ENCODE data around the gene ABRACL. TPM values are rescaled to one million over a fixed set of nuclear protein-coding genes. Genes with fewer than 3 reads are reported as not detected.
"Not testable (repeated sequence)": the region's sequence is repeated elsewhere in the genome, so short reads cannot be mapped to it uniquely, and the experiment has no call there.

ABRACL gene, protein sequence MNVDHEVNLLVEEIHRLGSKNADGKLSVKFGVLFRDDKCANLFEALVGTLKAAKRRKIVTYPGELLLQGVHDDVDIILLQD
- total RNA-seq (2014; rRNA removed; shearing (Covaris generic)): 33.6 and 36.2 TPM in 2 replicates

DNA sequence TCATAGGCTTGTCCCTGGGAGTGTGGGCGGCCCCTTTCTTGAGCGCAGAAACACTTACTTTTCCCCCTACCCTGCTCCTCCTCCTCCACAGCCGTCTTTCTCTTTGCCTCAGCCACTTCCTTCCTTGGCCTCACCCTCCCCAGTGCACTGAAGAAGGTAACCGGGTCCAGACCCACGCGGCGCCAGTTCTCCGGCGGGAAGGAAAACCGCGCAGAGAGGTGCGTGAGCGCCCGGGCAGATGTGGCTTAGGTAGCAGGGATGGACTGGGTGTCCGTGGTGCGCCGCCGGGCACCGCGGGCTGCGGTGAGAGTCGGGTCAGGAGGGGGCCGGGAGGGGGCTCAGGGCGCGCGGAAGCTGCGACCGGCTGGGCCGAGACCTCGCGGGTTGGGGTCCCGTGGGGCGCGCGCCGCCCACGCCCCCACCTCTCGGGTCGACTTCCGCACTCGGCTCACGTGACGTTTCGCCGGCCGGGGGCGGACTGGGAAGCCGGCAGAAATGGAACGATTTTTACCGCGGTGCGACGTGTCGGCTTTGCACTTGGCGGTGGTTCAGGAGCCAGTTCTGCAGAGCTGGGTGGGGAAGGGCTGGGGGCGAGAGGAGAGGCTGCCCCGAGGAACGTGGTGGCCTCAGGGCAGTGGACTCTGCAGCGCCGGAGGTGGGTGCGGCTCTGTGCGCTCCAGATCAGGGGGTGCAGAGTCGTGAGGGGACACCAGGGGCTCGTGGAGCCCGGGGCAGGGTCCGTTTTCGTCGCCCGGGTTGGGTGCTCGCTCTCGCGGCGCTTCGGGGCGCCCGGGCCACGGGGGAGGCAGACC is at the start of gene ABRACL:
Gene ABRACL, plus strand, starts transcription at position 88 of the 812 bp plus-strand sequence. CDS start 5,416 bp downstream, outside the sequence.
- Histone ChIP-seq H3K9me3 (replicated peaks) (no peaks in the 10 kb centered on the region), H3K27me3 (replicated peaks) (no peaks in the 10 kb centered on the region), H3K27ac (peak within 1 kb of the TSS; percentile 31; the same call in 1 of the 2 replicates), H3K36me3 (peaks cover 9% of the 10 kb centered on the region), H3K4me3 (peak within 1 kb of the TSS; percentile 73), H3K4me1 (replicated peaks) (peaks cover 9% of the 10 kb centered on the region; the same call in 1 of the 2 replicates)
- DNase-seq (ENCODE audit: low read depth in 1 of 2, low spot score in 2 of 2): peak; percentile 51 to 54

- Histone ChIP-seq H3K4me3 (no peak overlapping the region), H3K27ac (no peak overlapping the region), H3K4me1 (replicated peaks) (peaks cover 7% of the 10 kb centered on the region), H3K27me3 (replicated peaks) (no peaks in the 10 kb centered on the region), H3K9me3 (replicated peaks) (no peaks in the 10 kb centered on the region), H3K36me3 (no peaks in the 10 kb centered on the region)
- no peak for DNase-seq (ENCODE audit: low read depth in 1 of 2, low spot score in 2 of 2)
These were observed 49.2 kb upstream of the ABRACL start for GRCh38 chr6:138979365-138979764.

GRCh38 chr6:138979813-138980668 is 48.5 kb upstream of the ABRACL start:
- Histone ChIP-seq H3K9me3 (replicated peaks) (no peaks in the 10 kb centered on the region), H3K4me1 (replicated peaks) (peaks cover 8% of the 10 kb centered on the region), H3K27ac (no peak overlapping the region), H3K4me3 (no peak overlapping the region), H3K27me3 (replicated peaks) (no peaks in the 10 kb centered on the region), H3K36me3 (no peaks in the 10 kb centered on the region)
- DNase-seq (ENCODE audit: low read depth in 1 of 2, low spot score in 2 of 2): no peak

GRCh38 chr6:138981416-138981815 is 47.1 kb upstream of the ABRACL start:
- Histone ChIP-seq H3K27me3 (replicated peaks) (no peaks in the 10 kb centered on the region), H3K27ac (no peak overlapping the region), H3K4me3 (no peak overlapping the region), H3K9me3 (replicated peaks) (no peaks in the 10 kb centered on the region), H3K4me1 (replicated peaks) (peaks cover 15% of the 10 kb centered on the region), H3K36me3 (no peaks in the 10 kb centered on the region)
- no peak for DNase-seq (ENCODE audit: low read depth in 1 of 2, low spot score in 2 of 2)

DNA sequence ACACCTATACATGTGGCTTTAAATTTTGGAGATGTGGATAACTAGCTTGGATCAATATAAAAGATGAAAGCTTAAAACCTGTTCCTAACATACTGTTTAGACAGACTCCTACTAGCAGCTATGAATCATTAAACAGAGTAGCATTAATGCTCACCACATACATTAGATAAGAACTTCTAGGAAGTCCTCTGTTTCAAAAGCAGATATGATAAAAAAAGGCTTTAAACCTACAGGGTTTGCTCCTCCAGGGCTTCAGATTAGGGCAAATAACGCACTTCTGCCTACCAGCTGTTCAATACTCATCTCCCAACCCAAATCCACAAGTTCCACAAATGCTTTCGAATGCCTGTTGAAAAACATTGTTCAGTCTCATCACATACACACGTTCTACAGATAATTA is 42.0 kb upstream of the ABRACL start:
- H3K9me3 ChIP-seq (replicated peaks): no peaks in the 10 kb centered on the region
- H3K27ac ChIP-seq: no peak overlapping the region
- peak overlapping the region; percentile 93 for H3K4me3 ChIP-seq
- DNase-seq (ENCODE audit: low read depth in 1 of 2, low spot score in 2 of 2): peak in 1 of 2 experiments; percentile 15
- H3K27me3 ChIP-seq (replicated peaks): no peaks in the 10 kb centered on the region
- H3K36me3 ChIP-seq: peaks cover 8% of the 10 kb centered on the region
- peaks cover 24% of the 10 kb centered on the region for H3K4me1 ChIP-seq (replicated peaks)

DNA sequence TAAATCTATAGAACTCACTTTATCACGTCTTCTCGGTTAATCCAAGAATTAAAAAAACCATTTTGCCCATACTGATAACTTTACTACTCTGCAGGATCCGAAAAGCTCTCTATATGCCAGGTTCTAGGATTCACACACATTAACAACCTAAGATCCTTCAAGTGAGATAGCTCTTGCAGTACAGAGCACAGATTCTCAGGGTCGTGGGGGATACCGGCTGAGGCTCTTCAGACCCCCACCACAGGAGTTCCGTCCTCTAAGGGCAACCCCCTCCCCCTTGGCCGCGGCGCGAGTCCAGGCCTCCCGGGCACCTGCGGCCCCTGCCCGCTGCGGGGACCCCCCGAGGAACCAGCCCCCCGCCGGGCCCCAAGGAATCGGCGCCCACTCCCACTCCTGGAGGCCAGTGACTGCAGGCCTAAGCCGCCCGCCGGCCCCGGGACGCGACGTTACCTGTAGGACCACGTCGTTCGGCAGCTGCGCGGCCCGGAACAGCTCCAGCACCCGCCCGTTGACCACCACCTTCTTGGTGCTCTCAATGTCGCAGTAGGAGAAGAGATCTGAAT is 41.4 kb upstream of the ABRACL start:
- Histone ChIP-seq H3K36me3 (peaks cover 8% of the 10 kb centered on the region), H3K9me3 (replicated peaks) (no peaks in the 10 kb centered on the region), H3K27ac (peak overlapping the region; percentile 89; the same call in 1 of the 2 replicates), H3K27me3 (replicated peaks) (no peaks in the 10 kb centered on the region), H3K4me3 (peak overlapping the region; percentile 93), H3K4me1 (replicated peaks) (peaks cover 24% of the 10 kb centered on the region)
- no peak for DNase-seq (ENCODE audit: low read depth in 1 of 2, low spot score in 2 of 2)

DNA sequence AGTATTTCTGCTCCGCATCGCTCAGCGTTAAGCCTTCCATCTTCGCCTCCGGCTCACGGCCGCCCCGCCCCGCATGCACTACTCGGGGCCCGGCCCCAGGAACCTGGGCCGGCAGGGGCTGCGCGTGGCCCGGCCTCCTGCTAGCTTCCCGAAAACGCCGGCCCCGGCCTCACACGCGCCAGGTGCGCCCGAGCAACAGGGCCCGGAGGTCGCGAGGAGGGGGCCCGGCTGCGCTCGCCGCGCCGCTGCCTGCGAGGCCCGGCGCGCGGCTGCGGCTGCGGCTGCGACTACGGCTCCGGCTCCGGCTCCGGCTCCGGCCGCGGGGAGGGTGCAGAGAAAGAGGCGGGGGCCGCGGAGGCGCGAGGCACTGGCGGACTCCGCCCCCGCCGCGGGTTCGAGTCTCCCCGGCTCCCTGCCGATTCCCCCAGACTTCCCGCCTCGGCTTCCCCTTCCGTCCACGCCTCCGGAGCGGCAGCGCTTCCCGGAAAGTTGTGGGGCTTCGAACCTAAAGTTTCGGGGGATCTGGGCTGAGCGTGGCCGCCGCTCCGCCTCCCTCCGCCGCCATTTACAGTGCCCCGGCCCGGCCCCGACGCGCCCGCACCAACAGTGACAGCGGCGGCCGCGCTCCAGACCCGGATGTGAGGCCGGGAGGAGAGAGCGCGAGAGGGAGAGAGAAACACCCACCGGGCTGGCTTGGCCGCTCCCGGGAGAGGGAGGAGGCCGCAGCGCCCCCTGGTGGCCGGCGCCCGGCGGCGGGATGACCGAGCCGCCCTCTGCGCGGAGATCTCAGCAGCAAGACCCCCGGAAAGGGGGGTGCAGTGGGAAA is 40.7 kb upstream of the ABRACL start, which contains the start of gene REPS1:
Gene REPS1, minus strand, starts transcription at position 611 of the 826 bp plus-strand sequence. Its CDS starts 571 bp downstream, at position 40.
- Histone ChIP-seq H3K9me3 (replicated peaks) (no peaks in the 10 kb centered on the region), H3K4me3 (peak within 1 kb of the TSS; percentile 93), H3K4me1 (replicated peaks) (peaks cover 21% of the 10 kb centered on the region), H3K36me3 (peaks cover 8% of the 10 kb centered on the region), H3K27me3 (replicated peaks) (no peaks in the 10 kb centered on the region), H3K27ac (peak within 1 kb of the TSS; percentile 89)
- DNase-seq (ENCODE audit: low read depth in 1 of 2, low spot score in 2 of 2): peak; percentile 92 to 94

GRCh38 chr6:138988469-138988834 is 40.1 kb upstream of the ABRACL start:
- Histone ChIP-seq H3K27ac (no peak overlapping the region), H3K27me3 (replicated peaks) (no peaks in the 10 kb centered on the region), H3K4me1 (replicated peaks) (peaks cover 19% of the 10 kb centered on the region), H3K4me3 (peak overlapping the region; percentile 93), H3K36me3 (peaks cover 8% of the 10 kb centered on the region), H3K9me3 (replicated peaks) (no peaks in the 10 kb centered on the region)
- DNase-seq (ENCODE audit: low read depth in 1 of 2, low spot score in 2 of 2): no peak

DNA sequence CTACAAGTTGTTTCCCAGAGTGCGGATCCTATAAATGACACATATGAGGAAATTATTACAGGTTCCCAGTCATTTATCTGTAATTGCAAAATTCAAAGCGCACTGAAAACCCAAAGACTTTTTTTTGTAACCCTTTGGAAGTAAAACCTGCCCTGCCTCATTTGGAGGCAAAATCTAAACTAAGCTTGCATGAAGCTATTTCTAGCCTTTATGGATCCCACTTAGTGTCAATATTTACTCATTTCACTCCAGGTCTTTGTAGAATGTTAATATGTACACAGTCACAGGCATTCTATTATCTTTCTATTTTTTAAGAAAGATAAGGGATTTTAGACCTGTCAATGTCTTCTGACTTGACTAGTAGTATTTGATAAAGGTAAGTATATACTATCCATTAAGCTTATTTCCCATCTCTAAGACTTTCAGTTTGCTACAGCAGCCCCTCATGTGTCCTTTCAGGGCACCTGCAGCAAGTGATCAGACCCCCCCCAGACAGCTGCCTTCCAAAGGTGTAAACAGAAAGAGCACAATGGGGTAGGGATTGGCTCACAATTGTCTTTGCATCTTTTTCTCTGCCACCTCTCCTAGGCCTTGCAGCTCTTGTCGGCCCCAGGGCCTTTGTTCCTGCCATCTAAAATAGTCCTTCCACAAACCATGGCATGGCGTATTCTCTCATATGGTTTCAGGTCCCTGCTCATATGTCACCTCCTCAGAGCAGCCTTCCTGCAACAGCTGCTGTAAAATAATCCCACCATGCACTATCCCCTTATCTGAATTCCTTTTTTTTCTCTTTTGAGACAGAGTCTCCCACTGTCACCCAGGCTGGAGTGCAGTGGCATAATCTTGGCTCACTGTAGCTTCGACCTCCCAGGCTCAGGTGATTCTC is 39.2 kb upstream of the ABRACL start:
- DNase-seq (ENCODE audit: low read depth in 1 of 2, low spot score in 2 of 2): no peak
- H3K9me3 ChIP-seq (replicated peaks): no peaks in the 10 kb centered on the region
- no peaks in the 10 kb centered on the region for H3K27me3 ChIP-seq (replicated peaks)
- no peak overlapping the region for H3K4me3 ChIP-seq
- H3K4me1 ChIP-seq (replicated peaks): peaks cover 19% of the 10 kb centered on the region
- H3K27ac ChIP-seq: no peak overlapping the region
- peaks cover 8% of the 10 kb centered on the region for H3K36me3 ChIP-seq

DNA sequence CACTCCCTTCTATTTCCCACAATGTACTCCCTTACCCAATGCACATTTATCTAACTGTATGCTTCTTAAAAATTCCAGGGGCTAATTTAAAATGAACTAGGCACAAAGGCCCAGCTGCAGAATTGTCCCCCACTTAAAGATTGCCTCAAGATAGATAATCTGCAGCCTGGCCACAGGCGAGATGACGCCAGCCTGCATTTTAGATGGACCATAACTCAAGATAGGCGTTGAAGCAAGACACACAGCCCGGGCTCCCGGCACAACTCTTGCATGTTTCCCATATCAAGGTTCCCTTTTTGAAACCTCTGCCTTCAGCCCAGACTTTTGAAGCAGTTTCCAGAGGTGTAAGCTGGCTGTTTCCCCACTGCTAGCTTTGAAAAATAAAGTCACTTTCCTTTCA is 37.3 kb upstream of the ABRACL start:
- Histone ChIP-seq H3K4me1 (replicated peaks) (peaks cover 15% of the 10 kb centered on the region), H3K27me3 (replicated peaks) (no peaks in the 10 kb centered on the region), H3K27ac (no peak overlapping the region), H3K9me3 (replicated peaks) (no peaks in the 10 kb centered on the region), H3K4me3 (no peak overlapping the region), H3K36me3 (peaks cover 8% of the 10 kb centered on the region)
- no peak for DNase-seq (ENCODE audit: low read depth in 1 of 2, low spot score in 2 of 2)

DNA sequence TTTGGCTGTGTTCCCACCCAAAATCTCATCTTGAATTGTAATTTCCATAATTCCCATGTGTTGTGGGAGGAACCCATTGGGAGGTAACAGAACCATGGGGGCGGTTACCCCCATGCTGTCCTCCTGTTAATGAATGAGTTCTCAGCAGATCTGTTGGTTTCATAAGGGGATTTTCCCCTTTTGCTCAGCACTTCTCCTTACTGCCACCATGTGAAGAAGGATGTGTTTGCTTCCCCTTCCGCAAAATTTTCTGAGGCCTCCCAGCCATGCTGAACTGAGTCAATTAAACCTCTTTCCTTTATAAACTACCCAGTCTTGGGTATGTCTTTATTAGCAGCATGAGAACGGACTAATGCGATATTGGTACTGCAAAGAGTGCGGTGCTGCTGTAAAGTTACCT is 35.6 kb upstream of the ABRACL start:
- H3K27ac ChIP-seq; H3K27me3 ChIP-seq (replicated peaks); H3K36me3 ChIP-seq; H3K9me3 ChIP-seq (replicated peaks); DNase-seq (ENCODE audit: low read depth in 1 of 2, low spot score in 2 of 2); H3K4me3 ChIP-seq: not testable (repeated sequence)
- H3K4me1 ChIP-seq (replicated peaks): peaks cover 21% of the 10 kb centered on the region

DNA sequence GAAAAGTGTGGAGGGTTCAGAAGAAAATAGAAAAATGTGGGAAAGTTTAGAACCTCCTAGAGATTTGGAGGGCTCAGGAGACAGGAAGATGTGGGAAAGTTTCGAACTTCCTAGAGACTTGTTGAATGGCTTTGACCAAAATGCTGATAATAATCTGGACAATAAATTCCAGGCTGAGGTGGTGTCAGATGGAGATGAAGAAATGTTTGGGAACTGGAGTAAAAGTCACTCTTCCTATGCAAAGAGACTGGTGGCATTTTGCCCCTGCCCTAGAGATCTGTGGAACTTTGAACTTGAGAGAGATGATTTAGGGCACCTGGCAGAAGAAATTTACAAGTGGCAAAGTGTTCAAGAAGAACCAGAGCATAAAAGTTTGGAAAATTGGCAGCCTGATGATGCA is 35.1 kb upstream of the ABRACL start:
- not testable (repeated sequence) for H3K27me3 ChIP-seq (replicated peaks); H3K9me3 ChIP-seq (replicated peaks); H3K36me3 ChIP-seq; H3K27ac ChIP-seq; H3K4me3 ChIP-seq; DNase-seq (ENCODE audit: low read depth in 1 of 2, low spot score in 2 of 2)
- peaks cover 20% of the 10 kb centered on the region for H3K4me1 ChIP-seq (replicated peaks)
